K562 (cell line): ENCODE measurements around the gene ABCB6. TPM values are rescaled to one million over a fixed set of nuclear protein-coding genes. Genes with fewer than 3 reads are reported as not detected.

Source experiments
- CBX3 ChIP-seq, 2 experiments: IDR thresholded peaks; 1 replicate in 1 of 2; 2 replicates in 1 of 2; pipeline ENCODE4 v1.6.1; 2012; ENCODE audit warnings: inconsistent platforms in 2 of 2, low read length in 2 of 2, borderline replicate concordance in 1 of 2, control low read depth in 1 of 2
- CHD1 ChIP-seq: fragments of 200-600 bp; sonication (generic); IDR thresholded peaks from one replicate; pipeline ENCODE4 v1.6.1; 2012; ENCODE audit warnings: mild to moderate bottlenecking, moderate library complexity, low read length, inconsistent platforms
- MTA1 ChIP-seq: fragments of 450-650 bp; IDR thresholded peaks from 2 replicates; pipeline ENCODE4 v1.6.1; 2017; ENCODE audit warnings: borderline replicate concordance
- NFATC3 ChIP-seq: fragments of 450-650 bp; IDR thresholded peaks from 2 replicates; pipeline ENCODE4 v1.6.1; 2017; ENCODE audit warnings: mild to moderate bottlenecking
- POLR3A ChIP-seq: IDR thresholded peaks from 2 replicates; pipeline ENCODE4 v1.6.1; 2011; ENCODE audit warnings: borderline replicate concordance, mild to moderate bottlenecking, moderate library complexity; ENCODE audit not compliant: insufficient read length, insufficient read depth; ENCODE audit errors: extremely low read depth
- SMARCC2 ChIP-seq: fragments of 450-650 bp; IDR thresholded peaks from 2 replicates; pipeline ENCODE4 v1.6.1; 2017; ENCODE audit warnings: antibody characterized with exemption, moderate library complexity, mild to moderate bottlenecking, low read depth
- TARDBP ChIP-seq: fragments of 450-650 bp; IDR thresholded peaks from 2 replicates; pipeline ENCODE4 v1.6.1; 2016
- ZNF134 ChIP-seq: fragments of 250-450 bp; sonication (Bioruptor Pico); conservative IDR thresholded peaks from 2 replicates; pipeline ENCODE4 v1.4.0; 2020
- ZNF445 ChIP-seq: fragments of 250-450 bp; sonication (Bioruptor Pico); IDR thresholded peaks from 2 replicates; pipeline ENCODE4 v1.4.0; 2020; ENCODE audit warnings: low read depth, mild to moderate bottlenecking, moderate library complexity
- ZNF551 ChIP-seq: fragments of 250-450 bp; sonication (Bioruptor Pico); IDR thresholded peaks from 2 replicates; pipeline ENCODE4 v1.5.0; 2021; ENCODE audit warnings: mild to moderate bottlenecking, moderate library complexity
- polyA plus RNA-seq, 8 experiments: library from polyadenylated mRNA; depleted of rRNA in 4 of 8; stranded (reverse) in 5 of 8; unstranded in 3 of 8; fragments of >200 nt; fragmentation: Nextera tagmentation in 2 of 8; fragmentation: Illumina TruSeq in 1 of 8; extraction: Ambion mirVana in 2 of 8; extraction: Trizol in 1 of 8; gene quantifications; 2 replicates each; pipeline versions ENCODE4 v1.2.1 to v1.2.3, GENCODE V29; 2011 to 2014; ENCODE audit warnings: inconsistent platforms in 1 of 8, missing spikeins in 1 of 8
- total RNA-seq, 7 experiments: library from RNA; depleted of rRNA in 6 of 7; stranded (reverse); fragments of >200 nt in 6 of 7; fragmentation: Illumina TruSeq in 2 of 7; extraction: Trizol in 2 of 7; gene quantifications; 2 replicates each; pipeline versions ENCODE4 v1.2.1 to v1.2.3, GENCODE V29; 2011 to 2021; ENCODE audit warnings: low replicate concordance in 1 of 7
- TF ChIP-seq, protein P1 (sequence below): fragments of 450-650 bp; IDR thresholded peaks from one replicate; pipeline ENCODE4 v1.6.1; 2018; ENCODE audit warnings: mild to moderate bottlenecking, moderate library complexity; ENCODE audit not compliant: partially characterized antibody
- TF ChIP-seq, protein P2 (sequence below): fragments of 450-650 bp; IDR thresholded peaks from 2 replicates; pipeline ENCODE4 v1.6.1; 2018; ENCODE audit warnings: mild to moderate bottlenecking, low read depth; ENCODE audit not compliant: partially characterized antibody
- TF ChIP-seq, protein P3 (sequence below): sonication (generic); formaldehyde crosslinking; IDR thresholded peaks from 2 replicates; pipeline ENCODE4 v1.9.0; 2022; ENCODE audit warnings: mild to moderate bottlenecking, missing genetic modification reagents
- TF ChIP-seq, protein P4 (sequence below): IDR thresholded peaks from 2 replicates; pipeline ENCODE4 v1.6.1; 2012; ENCODE audit warnings: low read depth, low read length, improper control_type of control experiment, borderline replicate concordance

Gene ABCB6
- total and polyA plus RNA-seq, 9 of the 15 experiments (the other 6 are each of a cell fraction or from before 2014, with no cell fraction given), result 3.7 to 29.8 (median 16.8) TPM

DNA sequence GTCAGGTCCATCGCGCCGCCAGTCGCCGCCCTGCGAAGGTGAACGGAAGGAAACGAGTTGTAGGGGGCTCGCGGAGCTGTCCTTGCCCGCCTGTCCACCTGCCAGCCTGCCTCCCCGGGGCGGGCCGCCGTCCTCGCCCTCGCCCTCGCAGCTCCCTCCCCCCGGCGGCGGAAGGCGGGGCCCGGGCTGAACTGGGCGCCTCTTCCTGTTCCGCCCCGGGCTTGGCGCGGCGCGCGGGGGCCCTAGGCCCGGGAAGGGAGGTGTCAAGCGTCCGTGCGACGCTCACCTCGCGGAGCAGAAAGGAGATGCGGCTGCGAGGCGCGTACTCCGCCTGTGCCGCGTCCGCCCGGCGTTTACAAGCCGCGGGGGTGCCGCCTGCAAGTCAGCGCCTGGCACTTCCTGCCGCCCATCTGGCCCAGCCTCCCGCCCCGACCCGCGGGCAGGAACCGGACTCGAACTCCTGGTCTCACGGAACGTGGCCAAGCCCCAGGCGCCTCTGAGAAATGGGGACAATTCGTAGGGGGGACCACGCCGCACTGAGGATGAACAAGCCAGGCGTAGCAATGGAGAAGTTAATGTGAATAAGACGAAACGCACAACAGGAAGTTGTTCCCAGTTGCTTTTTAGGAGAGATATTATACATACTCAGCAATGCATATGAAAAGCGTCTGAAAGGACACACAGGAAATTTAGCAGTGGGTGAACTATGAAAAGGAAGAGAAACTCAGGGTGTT is 41.8 kb downstream of the ABCB6 start, which contains the start of gene CNPPD1 (continued):
- TF ChIP-seq, protein P1, sequence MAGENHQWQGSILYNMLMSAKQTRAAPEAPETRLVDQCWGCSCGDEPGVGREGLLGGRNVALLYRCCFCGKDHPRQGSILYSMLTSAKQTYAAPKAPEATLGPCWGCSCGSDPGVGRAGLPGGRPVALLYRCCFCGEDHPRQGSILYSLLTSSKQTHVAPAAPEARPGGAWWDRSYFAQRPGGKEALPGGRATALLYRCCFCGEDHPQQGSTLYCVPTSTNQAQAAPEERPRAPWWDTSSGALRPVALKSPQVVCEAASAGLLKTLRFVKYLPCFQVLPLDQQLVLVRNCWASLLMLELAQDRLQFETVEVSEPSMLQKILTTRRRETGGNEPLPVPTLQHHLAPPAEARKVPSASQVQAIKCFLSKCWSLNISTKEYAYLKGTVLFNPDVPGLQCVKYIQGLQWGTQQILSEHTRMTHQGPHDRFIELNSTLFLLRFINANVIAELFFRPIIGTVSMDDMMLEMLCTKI, result no peak
- TF ChIP-seq, protein P2, sequence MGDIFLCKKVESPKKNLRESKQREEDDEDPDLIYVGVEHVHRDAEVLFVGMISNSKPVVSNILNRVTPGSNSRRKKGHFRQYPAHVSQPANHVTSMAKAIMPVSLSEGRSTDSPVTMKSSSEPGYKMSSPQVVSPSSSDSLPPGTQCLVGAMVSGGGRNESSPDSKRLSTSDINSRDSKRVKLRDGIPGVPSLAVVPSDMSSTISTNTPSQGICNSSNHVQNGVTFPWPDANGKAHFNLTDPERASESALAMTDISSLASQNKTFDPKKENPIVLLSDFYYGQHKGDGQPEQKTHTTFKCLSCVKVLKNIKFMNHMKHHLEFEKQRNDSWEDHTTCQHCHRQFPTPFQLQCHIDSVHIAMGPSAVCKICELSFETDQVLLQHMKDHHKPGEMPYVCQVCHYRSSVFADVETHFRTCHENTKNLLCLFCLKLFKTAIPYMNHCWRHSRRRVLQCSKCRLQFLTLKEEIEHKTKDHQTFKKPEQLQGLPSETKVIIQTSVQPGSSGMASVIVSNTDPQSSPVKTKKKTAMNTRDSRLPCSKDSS, result no peak
- TF ChIP-seq ZNF551 (CRISPR knock-in tag) (no peak), TARDBP (no peak), ZNF445 (CRISPR knock-in tag) (no peak), NFATC3 (no peak), CHD1 (no peak), MTA1 (no peak), SMARCC2 (no peak), POLR3A (no peak), CBX3 (IDR thresholded peaks at IDR 0.05; ENCODE audit: borderline replicate concordance in 1 of 2, low read length in 2 of 2) (no peak), ZNF134 (no peak)
- TF ChIP-seq, protein P3, sequence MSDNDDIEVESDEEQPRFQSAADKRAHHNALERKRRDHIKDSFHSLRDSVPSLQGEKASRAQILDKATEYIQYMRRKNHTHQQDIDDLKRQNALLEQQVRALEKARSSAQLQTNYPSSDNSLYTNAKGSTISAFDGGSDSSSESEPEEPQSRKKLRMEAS (CRISPR knock-in tag), result peak; percentile 63
- TF ChIP-seq, protein P4, sequence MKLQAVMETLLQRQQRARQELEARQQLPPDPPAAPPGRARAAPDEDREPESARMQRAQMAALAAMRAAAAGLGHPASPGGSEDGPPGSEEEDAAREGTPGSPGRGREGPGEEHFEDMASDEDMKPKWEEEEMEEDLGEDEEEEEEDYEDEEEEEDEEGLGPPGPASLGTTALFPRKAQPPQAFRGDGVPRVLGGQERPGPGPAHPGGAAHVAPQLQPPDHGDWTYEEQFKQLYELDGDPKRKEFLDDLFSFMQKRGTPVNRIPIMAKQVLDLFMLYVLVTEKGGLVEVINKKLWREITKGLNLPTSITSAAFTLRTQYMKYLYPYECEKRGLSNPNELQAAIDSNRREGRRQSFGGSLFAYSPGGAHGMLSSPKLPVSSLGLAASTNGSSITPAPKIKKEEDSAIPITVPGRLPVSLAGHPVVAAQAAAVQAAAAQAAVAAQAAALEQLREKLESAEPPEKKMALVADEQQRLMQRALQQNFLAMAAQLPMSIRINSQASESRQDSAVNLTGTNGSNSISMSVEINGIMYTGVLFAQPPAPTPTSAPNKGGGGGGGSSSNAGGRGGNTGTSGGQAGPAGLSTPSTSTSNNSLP, result no peak
